HG02852 (cell line): ENCODE measurements around the gene APP.
"Not testable (repeated sequence)": the region's sequence is repeated elsewhere in the genome, so short reads cannot be mapped to it uniquely, and the experiment has no call there.

Experiments
- ATAC-seq: cut with Tn5 transposase; IDR thresholded peaks from one replicate; pipeline ENCODE4 v1.9.1; 2021; ENCODE audit warnings: mild to moderate bottlenecking, moderate library complexity; ENCODE audit not compliant: unreplicated experiment

APP gene

DNA sequence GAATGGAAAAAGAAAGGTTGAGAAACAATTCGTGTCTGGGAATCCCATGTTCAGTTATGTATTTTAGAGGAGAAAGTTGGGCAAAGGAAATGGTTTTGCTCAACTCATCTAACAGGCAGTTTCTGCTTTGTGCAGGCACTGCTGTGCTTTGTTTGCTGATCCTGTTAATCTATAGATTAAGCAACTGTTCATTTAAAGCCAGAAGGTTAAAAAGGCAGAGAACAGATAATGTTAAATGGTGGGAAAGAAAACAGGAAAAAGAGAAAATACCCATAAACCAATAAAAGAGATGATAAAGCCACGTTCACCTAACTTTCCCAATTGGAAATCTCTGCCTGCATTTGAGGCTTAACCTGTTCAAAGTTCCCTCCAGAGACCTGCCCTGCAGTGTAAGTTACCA lies 70.0 kb downstream of the APP start:
- ATAC-seq = no peak

DNA sequence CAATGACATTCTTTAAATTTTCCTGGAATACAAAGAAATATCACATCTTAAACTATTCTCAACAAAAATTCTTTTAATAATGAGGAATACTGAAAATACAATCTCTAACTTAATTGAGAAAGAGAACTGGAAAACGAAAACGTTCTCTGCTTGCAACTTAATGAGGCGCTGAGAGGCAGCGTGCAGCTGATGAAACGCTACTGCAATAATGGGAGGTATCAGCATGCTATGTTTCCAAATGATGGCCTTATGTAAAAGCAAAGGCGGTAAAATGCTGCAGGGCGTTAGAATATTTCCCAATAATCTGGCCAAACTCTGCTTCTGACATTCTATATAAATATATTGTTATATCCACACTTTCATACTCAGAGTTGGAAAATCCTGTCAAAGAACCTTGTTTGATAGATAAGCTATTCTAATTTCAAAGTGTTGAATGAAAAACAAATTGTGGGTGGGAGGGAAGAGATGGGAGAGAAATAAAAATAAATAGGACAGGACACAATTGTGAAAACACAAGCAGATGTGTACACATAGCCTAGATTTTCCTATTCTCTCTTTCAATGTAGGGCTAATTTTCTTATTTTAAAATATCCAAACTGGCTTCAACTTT lies 70.9 kb downstream of the APP start:
- ATAC-seq = no peak

DNA sequence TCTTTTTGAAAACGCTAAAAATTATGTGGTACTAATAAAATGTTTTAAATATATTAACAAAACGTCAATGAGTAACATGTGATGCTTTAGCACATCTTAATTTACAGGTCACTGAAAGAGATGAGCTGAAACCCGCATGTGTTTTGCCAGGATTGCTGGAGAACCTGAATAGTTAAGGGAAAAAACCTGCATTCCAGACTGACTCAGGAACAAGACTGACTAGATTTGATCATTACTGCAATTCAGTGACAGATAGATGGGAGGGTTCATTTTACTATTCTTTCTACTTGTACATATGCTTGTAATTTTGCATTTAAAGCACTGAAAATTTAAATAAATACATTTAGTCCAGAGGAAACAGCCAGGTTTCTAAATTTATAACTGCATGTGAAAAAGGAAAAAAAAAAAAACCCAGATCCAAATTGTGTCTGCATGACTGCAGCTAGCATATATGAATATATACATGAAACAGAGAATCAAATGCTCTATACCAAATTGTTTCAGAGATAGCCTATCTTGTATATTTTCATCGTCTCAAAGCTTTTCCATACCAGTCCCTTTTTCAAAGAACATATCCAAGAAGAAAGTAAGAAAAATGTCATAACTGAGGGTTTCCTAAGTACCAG lies 71.7 kb downstream of the APP start:
- ATAC-seq = no peak

DNA sequence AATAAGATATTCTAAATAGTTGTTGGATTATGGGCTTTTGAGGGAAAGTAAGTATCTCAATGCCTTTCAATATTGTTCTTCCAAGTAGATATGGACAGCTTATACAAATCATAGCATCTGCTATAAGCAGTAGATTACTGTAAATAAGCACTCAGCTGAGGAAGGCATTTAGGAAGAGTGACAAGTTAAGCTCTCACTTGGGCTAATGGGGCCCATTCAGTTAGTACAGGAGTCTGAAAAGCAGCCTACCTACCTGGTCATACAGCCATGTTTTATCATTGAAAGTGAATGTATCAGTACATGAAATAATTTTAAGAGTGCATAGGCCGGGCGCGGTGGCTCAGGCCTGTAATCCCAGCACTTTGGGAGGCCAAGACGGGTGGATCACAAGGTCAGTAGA lies 73.1 kb downstream of the APP start:
- ATAC-seq = no peak

DNA sequence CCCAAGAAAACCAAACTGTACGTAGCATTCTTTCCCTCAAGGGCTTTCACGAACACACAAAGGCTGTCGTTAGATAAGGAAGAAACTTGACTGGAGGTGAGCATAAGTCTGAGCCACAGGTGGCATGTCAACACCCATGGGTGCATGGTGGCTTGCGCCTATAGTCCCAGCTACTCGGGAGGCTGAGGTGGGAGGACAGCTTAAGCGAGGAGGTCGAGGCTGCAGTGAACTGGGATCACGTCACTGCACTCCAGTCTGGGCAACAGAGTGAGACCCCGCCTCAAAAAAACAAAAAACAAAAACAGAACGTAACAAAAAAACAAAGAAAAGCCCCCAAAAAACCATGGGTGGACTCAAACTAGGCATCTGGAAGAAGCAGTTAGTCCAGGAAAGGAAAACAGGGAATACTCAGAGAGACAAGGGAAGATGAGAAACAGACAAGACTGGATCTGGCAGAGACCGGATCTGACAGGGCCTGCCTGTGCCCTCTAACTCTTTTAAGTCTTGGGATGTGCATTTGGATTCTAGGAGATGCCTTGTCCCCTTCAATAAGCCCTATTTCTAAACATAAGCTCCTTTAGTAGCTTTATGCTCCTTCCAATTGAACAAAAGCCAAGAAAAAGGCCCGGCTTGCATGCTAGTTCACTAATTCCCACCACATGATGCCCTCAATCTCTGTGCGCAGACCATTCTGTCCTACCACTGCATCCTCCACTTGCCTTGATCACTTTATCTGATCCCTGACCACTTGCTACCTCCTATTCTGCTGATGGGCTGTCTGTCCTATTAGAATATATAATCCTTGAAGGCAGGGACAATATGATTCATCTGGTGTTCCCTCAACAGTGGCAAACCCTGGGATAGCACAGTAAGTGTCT lies 73.8 kb downstream of the APP start:
- ATAC-seq = no peak

DNA sequence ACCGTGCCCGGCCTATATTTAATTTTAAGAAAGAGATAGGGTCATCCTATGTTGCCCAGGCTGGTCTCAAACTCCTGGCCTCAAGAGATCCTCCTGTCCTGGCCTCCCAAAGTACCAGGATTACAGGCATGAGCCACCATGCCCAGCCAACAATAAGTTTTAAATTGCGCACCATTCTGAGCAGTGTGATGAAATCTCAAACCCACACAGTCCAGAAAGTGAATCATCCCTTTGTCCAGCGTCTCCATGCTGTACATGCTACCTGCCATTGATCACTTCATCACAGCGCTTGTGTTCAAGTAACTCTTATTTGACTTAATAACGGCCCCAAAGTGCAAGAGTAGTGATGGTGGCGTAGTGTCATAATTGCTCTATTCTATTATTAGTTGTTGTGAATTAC lies 75.4 kb downstream of the APP start:
- no peak for ATAC-seq

DNA sequence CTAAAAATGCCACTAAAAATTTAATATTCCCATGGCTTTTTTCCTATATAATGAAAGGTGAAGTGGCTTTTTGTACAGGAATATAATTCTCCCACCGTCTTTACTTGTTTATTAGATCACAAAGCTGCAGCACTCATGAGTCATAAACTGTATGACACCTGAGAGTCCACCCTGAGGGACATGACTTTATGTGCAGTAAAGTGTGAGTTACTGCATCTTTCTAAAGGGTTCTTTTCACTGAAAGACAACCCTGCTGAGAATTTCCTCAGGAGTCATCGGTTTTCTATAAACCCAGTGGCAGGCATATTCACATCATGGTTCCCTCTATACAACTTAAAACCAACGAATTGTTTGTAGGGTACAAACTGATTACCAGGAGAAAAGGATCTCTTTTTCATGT lies 77.4 kb downstream of the APP start:
- no peak for ATAC-seq

DNA sequence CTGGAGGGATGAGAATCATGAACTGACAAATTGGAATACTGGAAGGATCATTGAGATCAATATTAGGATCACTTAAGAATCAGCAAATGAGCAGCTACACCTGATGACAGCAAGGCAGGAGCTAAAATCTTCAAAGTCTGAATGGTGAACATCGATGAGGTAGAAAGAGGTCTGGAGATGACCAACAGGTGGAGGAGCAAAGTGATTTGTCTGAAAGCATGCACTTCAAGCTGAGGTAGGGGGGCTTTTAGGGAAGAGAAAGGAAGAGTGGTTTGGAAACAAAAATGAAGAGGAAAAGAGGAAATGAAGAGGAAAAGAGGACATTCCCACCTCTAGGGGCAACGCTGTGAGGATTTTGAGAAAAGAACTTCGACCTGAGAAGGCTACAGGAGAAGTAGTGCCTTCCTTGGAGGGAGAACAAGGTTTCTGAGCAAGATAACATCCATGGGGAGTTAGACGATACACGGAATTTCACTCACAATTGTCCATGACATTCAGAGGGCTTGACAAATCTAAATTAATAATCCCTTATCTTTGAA lies 79.0 kb downstream of the APP start:
- ATAC-seq = no peak

DNA sequence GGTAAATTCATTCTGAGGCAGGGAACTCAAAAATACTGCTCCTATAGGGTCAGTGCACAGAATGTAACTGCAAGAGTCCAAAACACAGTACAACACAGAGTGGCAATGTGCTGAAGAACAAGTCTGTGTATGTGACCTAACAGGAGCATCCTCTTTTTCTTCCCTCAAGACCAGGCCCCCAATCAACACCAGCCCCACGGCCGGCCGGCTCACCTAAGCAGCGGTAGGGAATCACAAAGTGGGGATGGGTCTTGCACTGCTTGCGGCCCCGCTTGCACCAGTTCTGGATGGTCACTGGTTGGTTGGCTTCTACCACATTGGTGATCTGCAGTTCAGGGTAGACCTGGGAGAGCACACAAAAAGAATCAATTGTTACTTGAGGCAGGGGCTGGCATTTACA lies 80.8 kb downstream of the APP start:
- no peak for ATAC-seq

DNA sequence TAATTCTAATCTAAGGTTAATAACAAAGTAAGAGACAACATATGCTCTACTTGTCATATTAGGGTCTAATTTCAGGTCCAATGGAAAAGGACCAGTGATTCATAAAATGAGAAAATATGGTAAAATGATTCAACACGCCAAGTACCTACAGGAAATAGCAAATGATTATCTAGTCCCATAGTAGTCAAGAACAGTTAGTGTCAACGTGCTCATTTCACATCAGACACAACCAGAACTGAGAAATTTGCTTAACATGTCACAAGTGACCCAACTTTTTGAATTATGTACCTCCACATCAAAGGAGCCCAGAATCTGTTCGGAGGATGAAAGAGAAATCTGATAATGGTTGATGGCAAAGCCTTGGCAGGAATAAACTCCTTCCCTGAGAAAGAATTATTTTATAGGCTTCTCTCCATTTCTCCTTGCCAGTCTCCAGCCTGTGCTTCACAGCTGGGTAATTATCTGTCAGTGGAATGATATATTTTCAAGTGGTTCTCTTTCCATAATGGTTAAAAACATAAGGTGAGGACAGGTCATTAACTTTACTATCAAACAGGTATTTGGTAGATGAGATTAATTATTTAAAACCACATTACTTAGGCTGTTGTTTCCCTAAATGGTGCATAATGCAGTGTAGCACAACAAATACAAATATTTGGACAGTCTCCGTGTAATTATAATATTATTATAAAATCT lies 83.2 kb downstream of the APP start:
- no peak for ATAC-seq

DNA sequence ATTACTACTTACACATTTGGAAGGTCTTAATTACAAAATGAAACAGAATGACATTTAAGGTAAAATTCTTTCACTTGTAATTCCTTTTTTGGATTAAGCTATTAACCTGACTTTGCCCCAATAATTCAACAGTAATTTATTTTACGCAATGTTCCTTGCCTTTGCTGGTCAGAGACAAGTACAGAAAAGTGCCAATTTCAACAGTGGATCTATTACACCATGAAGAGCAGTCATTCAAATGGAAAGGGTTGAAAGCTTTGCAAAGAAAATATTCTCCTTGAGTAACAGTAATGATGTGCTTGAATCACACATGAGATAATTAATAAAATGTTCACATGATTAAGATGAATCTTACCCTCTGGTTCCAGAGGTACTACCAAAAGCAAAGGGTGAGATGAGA lies 84.7 kb downstream of the APP start:
- ATAC-seq = no peak

DNA sequence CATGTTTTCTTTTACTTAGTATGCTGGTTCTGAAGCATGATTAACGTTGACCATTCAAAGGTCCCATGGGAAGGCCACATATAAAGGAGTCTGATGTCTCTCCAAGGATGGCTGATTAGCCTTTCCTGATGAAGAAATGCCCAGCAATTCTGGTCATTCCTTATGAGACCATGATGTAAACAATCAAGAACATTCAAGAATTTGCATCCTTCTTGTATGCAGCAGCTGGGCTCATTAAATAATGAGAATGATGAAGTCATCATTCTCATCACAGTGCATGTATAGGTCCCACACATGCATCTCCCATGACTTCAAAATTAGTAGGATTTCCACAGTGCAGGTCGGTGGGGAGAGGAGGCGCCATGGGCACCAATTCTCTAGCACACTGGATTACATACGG lies 85.4 kb downstream of the APP start:
- no peak for ATAC-seq

DNA sequence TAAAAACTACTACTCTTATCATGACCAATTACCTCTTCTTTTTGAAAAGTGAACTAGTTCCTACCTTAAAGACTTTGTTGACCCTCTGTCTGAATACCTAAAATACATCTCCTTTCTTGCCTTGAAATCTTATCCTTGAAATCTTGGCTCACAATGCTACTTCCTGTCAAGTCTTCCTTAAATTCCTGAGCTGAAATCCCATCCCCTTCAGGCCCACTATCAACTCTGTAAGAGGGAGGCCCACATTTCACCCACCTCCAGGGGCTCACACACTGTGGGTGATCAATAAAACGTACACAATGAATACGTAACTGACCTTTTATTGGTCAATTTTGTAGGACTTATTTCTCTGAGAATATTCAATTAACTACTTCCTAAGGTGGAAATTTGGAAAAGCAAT lies 88.0 kb downstream of the APP start:
- no peak for ATAC-seq

DNA sequence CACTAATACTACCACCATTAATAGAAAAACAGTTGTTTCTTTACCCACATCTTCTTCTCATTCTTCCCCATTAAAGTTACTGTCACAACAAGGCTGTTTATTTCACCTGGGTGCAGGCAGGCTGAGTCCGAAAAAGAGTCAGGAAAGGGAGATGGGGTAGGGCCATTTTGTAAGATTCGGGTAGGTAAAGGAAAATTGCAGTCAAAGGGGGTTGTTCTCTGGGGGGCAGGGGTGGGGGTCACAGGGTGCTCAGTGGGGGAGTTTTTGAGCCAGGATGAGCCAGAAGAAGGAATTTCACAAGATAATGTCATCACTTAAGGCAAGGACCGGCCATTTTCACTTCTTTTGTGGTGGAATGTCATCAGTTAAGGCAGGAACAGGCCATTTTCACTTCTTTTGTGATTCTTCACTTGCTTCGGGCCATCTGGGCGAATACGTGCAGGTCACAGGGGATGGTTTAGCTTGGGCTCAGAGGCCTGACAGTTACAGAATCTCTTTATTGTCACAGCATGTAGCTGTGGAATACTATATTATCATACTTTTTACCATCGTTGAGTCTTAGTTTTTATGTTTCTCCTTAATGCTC lies 89.3 kb downstream of the APP start:
- ATAC-seq = not testable (repeated sequence)

DNA sequence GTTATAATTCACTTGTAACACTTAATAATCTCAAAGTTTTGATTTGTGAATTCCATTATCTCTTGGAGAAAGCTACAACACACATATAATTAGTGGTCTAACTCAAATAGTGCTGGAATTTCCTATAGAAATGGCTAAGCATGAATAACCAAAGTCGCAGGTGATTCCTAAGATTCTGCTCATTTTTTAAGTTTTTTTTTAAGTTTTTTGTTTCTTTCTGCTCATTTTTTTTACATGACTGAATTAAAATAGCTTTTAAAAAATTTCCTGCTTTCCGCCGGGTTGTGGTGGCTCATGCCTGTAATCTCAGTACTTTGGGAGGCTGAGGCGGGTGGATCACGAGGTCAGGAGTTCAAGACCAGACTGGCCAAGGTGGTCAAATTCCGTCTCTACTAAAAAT lies 90.4 kb downstream of the APP start:
- ATAC-seq = no peak

DNA sequence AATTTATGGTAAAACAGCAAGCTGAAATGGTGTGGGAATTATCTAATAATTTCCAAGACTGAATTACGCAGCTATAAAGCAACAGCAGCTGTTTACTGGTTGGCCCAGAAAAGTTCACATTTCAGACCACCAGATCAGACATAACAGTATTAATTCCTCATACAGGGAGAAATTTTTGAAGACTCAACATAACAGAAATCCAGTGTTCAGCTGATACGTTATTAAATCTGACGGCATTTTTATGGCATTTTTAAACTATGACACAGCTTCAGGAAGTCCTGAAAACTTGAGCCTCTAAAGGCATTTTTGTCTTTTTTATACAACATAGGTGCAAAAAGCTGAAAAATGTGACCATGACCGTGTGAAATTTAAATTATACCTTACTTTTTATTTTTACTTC lies 91.2 kb downstream of the APP start:
- ATAC-seq = no peak

DNA sequence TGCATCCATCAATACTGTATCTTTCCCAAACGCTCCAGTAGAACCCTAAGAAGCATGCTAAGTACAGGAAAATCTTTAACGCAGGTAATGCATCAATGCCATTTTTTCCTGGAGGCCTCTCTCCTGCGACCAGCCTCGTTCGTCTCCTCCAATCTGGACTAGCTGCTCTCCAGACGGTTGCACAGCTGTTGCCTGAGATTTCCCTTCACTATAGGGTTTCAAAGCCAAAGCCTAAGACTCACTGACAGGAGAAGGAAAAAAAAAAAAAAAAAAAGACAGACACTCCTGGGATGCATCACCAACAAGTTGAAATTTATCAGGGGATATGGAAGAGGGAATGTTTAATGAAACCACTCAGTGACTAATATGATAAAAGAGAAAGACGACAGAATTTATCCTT lies 93.0 kb downstream of the APP start:
- no peak for ATAC-seq

DNA sequence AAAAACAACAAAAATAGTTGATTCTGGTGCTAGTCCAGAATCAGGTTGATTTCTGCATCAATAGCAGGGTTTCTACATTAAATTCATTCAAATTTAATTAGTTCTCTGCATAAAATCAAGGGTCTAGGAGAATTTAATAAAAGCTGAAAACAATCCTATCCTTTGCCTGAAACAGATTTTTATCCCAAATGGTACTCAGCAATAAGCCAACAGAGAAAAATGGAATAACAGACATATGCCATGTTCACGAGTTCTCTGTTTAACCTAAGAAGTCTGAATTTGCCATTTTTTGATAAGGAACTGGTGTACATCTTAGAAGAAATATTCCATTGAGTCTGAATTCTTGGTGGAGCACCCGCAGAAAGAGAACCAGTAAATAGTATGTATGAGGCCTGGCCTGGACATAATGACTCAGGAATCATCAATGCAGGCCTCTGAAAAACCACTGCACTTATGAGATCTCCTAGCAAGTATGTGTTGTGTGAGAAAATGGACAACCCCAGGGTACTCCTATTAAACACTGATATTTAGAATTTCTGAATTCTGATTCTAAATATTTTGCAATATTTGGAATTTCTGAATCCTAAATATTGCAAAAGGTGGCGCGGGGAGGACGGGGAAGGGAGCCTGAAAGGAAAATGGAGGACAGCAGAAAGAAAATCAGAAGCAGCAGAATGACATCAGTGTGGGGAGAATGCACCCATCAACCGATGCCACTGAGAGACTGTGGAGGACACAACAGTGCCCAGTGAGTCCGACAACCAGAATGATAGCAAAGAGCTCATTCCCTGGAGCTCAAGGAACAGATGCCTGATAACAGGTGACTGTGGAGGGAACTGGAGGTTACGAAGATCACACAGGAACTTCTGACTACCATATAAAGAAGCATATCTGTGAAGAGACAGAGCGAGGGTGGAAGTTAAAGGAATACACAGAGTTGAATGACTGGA lies 97.6 kb downstream of the APP start:
- ATAC-seq = no peak

DNA sequence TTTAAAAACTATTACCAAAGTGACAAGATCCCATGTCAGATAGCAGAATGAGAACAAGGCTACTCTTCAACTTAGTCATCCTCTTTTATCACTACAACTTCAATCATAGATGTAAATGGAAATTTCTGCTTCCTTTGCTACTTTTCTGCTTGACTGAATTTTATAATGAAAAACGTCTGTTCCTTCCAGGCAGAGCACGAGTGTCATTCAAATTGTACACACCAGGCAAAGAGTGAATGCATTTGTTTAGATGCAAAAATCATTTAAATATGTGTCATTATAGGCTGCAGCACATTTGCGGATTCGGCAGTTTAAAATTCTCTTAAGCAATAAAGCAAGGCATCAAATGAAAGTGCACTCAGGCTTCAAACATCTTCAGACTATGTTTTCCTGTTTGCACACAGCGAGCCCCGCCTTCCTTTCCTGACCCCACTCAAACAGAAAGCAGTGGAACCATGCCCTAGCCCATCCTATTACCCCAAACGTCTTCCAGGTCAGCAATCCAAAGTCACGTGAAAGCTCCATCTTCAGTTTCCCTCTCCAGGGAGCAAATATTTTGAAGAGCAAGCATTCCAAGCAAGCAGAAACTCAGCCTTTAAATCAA lies 99.6 kb downstream of the APP start:
- no peak for ATAC-seq
